ENCODE measurements around the gene INPP5D.

Gene INPP5D

DNA sequence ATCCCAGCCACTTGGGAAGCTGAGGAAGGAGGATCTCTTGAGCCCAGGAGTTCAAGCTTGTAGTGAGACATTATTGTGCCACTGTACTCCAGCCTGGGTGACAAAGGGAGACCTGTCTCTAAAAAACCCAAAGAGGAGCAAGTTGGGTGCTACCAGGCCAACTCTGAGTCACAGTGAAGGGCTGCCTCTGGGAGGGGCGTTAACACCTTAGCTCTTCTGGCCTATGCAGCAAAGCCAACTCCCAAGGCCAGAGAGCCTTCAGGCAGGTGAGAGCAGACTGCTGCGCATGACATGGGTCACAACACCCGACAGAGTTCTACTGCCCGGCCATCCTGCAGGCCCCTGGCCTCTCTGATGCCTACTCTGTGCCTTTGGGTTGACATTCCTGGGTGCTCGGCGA lies 158.7 kb downstream of the INPP5D start:
- H3K27me3 ChIP-seq (ENCODE audit: insufficient read depth, low read depth, severe bottlenecking) = no peaks in the 10 kb centered on the region
- no peaks in the 10 kb centered on the region for H3K9me3 ChIP-seq (ENCODE audit: severe bottlenecking)
- TF ChIP-seq CTCF (IDR thresholded peaks at IDR 0.05; ENCODE audit: low read depth, low read length) = no peak
- H3K27ac ChIP-seq = no peak overlapping the region
- no peak for DNase-seq
- H3K4me3 ChIP-seq (ENCODE audit: low read depth, low read length) = no peak overlapping the region
- no peaks in the 10 kb centered on the region for H3K36me3 ChIP-seq

GRCh38 chr2:233219848-233220247 lies 159.7 kb downstream of the INPP5D start:
- no peaks in the 10 kb centered on the region for H3K27me3 ChIP-seq (ENCODE audit: insufficient read depth, low read depth, severe bottlenecking)
- no peaks in the 10 kb centered on the region for H3K36me3 ChIP-seq
- H3K9me3 ChIP-seq (ENCODE audit: severe bottlenecking) = no peaks in the 10 kb centered on the region
- no peak overlapping the region for H3K4me3 ChIP-seq (ENCODE audit: low read depth, low read length)
- H3K27ac ChIP-seq = no peak overlapping the region
- TF ChIP-seq CTCF (IDR thresholded peaks at IDR 0.05; ENCODE audit: low read depth, low read length) = no peak
- DNase-seq = no peak

DNA sequence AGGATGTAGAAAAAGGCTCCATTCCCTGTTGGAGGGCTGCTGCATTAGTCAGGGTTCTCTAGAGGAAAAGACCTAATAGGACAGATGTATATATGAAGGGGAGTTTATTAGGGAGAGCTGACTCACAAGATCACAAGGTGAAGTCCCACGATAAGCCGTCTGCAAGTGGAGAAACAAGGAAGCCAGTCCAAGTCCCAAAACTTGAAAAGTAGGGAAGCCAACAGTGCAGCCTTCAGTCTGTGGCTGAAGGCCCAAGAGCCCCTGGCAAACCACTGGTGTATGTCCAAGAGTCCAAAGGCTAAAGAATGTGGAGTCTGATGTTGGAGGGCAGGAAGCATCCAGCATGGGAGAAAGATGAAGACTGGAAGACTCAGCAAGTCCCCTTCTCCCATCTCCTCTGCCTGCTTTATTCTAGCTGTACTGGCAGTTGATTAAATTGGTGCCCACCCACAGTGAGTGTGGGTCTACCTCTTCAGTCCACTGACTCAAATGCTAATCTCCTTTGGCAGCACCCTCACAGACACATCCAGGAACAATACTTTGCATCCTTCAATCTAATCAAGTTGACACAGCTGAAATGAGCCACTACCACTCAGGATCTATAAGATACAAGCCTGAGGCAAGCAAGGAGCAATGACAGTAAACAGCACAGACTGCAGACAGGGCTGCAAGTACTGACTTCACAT lies 161.4 kb downstream of the INPP5D start:
- Histone ChIP-seq H3K27ac (no peak overlapping the region), H3K4me3 (ENCODE audit: low read depth, low read length) (no peak overlapping the region), H3K27me3 (ENCODE audit: insufficient read depth, low read depth, severe bottlenecking) (no peaks in the 10 kb centered on the region), H3K36me3 (no peaks in the 10 kb centered on the region), H3K9me3 (ENCODE audit: severe bottlenecking) (peaks cover 2% of the 10 kb centered on the region)
- TF ChIP-seq CTCF (IDR thresholded peaks at IDR 0.05; ENCODE audit: low read depth, low read length) = no peak
- no peak for DNase-seq

DNA sequence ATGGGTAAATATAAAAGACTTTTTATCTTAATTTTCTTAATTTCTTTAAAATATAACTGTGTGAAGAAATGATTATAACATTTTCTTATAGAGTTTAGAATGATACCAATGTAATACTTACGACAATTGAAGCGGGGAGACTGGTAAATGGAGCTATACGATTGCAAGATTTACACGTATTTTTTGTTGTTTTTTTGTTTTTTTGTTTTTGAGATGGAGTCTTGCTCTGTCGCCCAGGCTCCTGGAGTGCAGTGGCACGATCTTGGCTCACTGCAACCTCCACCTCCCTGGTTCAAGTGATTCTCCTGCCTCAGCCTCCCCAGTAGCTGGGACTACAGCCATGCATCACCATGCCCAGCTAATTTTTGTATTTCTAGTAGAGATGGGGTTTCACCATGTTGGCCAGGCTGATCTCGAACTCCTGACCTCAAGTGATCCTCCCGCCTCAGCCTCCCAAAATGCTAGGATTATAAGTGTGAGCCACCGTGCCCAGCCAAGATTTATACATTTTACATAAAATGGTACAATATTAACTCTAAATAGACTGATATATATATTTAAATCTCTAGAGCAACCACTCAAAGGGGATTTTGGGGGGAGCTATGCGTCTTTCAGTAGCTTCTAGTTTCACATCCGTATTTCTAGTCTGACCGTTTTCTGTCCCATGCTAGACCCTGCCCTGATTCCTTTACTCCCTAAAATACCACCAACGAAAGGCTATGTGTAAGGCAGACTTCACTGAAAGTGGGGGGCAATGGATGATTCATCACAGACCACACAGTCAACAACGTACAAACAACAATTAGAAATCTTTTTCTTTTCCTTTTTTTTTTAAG lies 163.1 kb downstream of the INPP5D start:
- Histone ChIP-seq H3K27ac (no peak overlapping the region), H3K9me3 (ENCODE audit: severe bottlenecking) (peaks cover 2% of the 10 kb centered on the region), H3K4me3 (ENCODE audit: low read depth, low read length) (no peak overlapping the region), H3K27me3 (ENCODE audit: insufficient read depth, low read depth, severe bottlenecking) (no peaks in the 10 kb centered on the region), H3K36me3 (no peaks in the 10 kb centered on the region)
- no peak for DNase-seq
- no peak for TF ChIP-seq CTCF (IDR thresholded peaks at IDR 0.05; ENCODE audit: low read depth, low read length)

DNA sequence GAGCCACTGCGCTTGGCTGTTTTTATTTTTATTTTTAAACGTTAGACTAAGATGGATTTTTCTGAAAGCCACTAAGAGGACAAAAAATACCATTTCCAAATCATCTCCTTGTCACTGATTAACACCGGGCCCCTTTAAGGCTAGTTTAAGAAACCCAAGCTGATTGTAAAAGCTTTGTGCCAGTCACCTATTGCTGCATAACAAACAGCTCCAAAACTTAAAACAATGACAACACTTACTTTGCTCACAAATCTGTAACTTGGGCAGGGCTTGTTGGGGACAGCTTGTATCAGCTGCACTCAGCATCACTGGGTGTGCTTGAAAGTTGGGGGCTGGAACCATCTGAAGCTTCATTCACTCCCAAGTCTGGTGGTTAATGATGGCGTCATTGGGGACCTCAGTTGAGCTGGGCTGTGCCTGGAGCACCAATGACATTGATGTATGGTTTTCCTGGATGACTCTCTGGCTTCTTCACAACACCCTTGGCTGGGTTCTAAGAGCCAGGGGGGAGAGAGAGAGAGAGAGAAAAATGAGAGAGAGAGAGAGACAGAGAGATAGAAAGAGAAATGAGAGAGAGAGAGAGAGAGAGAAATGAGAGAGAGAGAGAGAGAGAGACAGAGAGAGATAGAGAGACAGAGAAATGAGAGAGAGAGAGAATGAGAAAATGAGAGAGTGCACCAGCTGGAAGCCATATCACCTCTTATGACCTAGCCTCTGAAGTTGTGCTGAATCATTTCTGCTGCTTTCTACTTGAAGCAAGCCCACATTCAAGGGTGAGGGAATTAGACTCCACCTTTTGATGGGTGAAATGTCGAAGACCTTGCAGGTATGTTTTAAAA lies 165.3 kb downstream of the INPP5D start:
- Histone ChIP-seq H3K27ac (no peak overlapping the region), H3K9me3 (ENCODE audit: severe bottlenecking) (peaks cover 2% of the 10 kb centered on the region), H3K36me3 (no peaks in the 10 kb centered on the region), H3K4me3 (ENCODE audit: low read depth, low read length) (no peak overlapping the region), H3K27me3 (ENCODE audit: insufficient read depth, low read depth, severe bottlenecking) (no peaks in the 10 kb centered on the region)
- DNase-seq = no peak
- no peak for TF ChIP-seq CTCF (IDR thresholded peaks at IDR 0.05; ENCODE audit: low read depth, low read length)

Data from WERI-Rb-1 (cell line).